A673 (cell line): Measurements from ENCODE around the gene VWA5B1. TPM values are rescaled to one million over a fixed set of nuclear protein-coding genes. Genes with fewer than 3 reads are reported as not detected.
"Not testable (repeated sequence)": the region's sequence is repeated elsewhere in the genome, so short reads cannot be mapped to it uniquely, and the experiment has no call there.

Experiments used
- BruUV-seq: library from RNA; stranded (reverse); fragments of 400-500 nt; replicated peaks from 2 replicates; lab custom pipeline; 2021; lab: Mats Ljungman, UMichigan
- CTCF ChIA-PET: fragments of 300-600 bp; sonication (Branson Sonifier 250); formaldehyde crosslinking; loops from one replicate; lab custom pipeline; 2022; ENCODE audit warnings: antibody characterized with exemption; lab: Charles Lee
- POLR2A ChIA-PET: fragments of 300-600 bp; sonication (Branson Sonifier 250); formaldehyde crosslinking; loops from one replicate; lab custom pipeline; 2022; ENCODE audit warnings: antibody characterized with exemption; ENCODE audit not compliant: low non-redundant PET; lab: Charles Lee
- DNase-seq: peaks from one replicate; pipeline ENCODE4 v3.0.0-alpha.2; 2015; ENCODE audit warnings: low spot score
- H3K27ac ChIP-seq: fragments of 200-600 bp; sonication (generic); 2 replicates; pipeline ENCODE4 v1.5.1; 2016; ENCODE audit warnings: mixed run types, low read depth, mild to moderate bottlenecking, mixed read lengths, antibody characterized with exemption, low read length; ENCODE audit not compliant: poor library complexity, severe bottlenecking
- H3K27me3 ChIP-seq: fragments of 200-600 bp; sonication (generic); replicated peaks from 2 replicates; pipeline ENCODE4 v1.6.1; 2017; ENCODE audit warnings: mixed run types, low read depth, mild to moderate bottlenecking, mixed read lengths, antibody characterized with exemption, low read length; ENCODE audit not compliant: insufficient read depth, poor library complexity
- H3K36me3 ChIP-seq: fragments of 200-600 bp; sonication (generic); 2 replicates; pipeline ENCODE4 v1.6.1; 2016; ENCODE audit warnings: mixed run types, mild to moderate bottlenecking, mixed read lengths, antibody characterized with exemption, low read length; ENCODE audit not compliant: insufficient read depth, poor library complexity, severe bottlenecking
- H3K4me1 ChIP-seq: fragments of 200-600 bp; sonication (generic); 2 replicates; pipeline ENCODE4 v1.6.1; 2017; ENCODE audit warnings: mixed run types, mild to moderate bottlenecking, mixed read lengths, antibody characterized with exemption, low read length; ENCODE audit not compliant: insufficient read depth, poor library complexity, severe bottlenecking
- H3K4me3 ChIP-seq: fragments of 200-600 bp; sonication (generic); 2 replicates; pipeline ENCODE4 v1.5.1; 2016; ENCODE audit warnings: low read depth, mixed run types, mild to moderate bottlenecking, mixed read lengths, low read length; ENCODE audit not compliant: poor library complexity, severe bottlenecking
- H3K9me3 ChIP-seq: fragments of 200-600 bp; sonication (generic); 2 replicates; pipeline ENCODE4 v1.6.1; 2016; ENCODE audit warnings: mixed run types, low read depth, mild to moderate bottlenecking, mixed read lengths, antibody characterized with exemption, low read length; ENCODE audit not compliant: poor library complexity, severe bottlenecking
- CTCF ChIP-seq: fragments of 300-800, 200-600 bp; sonication (generic); conservative IDR thresholded peaks from 2 replicates; pipeline ENCODE4 v1.5.1; 2017; ENCODE audit warnings: low read depth, mild to moderate bottlenecking, antibody characterized with exemption, low read length, moderate library complexity, mixed read lengths
- EZH2 ChIP-seq: fragments of 200-600 bp; sonication (generic); IDR thresholded peaks from 2 replicates; pipeline ENCODE4 v1.6.1; 2017; ENCODE audit warnings: borderline replicate concordance, low read depth, mild to moderate bottlenecking, mixed read lengths, antibody characterized with exemption, low read length; ENCODE audit not compliant: poor library complexity, severe bottlenecking
- intact Hi-C: fragments of 100-400 bp; cut with micrococcal nuclease; formaldehyde crosslinking; loops from one replicate; pipeline ENCODE4 v1.10.0; 2022; ENCODE audit not compliant: unreplicated experiment
- total RNA-seq: library from RNA; stranded (reverse); gene quantifications from 2 replicates; pipeline ENCODE4 v1.2.3, GENCODE V29; 2021

VWA5B1 gene
- total RNA-seq, 1 experiment from 2014 or later: not detected

GRCh38 chr1:20285510-20285909 lies 5.2 kb upstream of the VWA5B1 start:
- no peak for TF ChIP-seq EZH2
- no peak for TF ChIP-seq CTCF
- Histone ChIP-seq H3K4me1 (no peaks in the 10 kb centered on the region), H3K27ac (no peak overlapping the region), H3K27me3 (peaks cover 54% of the 10 kb centered on the region), H3K9me3 (no peaks in the 10 kb centered on the region), H3K4me3 (no peak overlapping the region), H3K36me3 (no peaks in the 10 kb centered on the region)
- intact Hi-C loops: no loop called here
- DNase-seq: no peak
- BruUV-seq: no TSS peak
- ChIA-PET POLR2A (no interaction called here), CTCF (no interaction called here)

DNA sequence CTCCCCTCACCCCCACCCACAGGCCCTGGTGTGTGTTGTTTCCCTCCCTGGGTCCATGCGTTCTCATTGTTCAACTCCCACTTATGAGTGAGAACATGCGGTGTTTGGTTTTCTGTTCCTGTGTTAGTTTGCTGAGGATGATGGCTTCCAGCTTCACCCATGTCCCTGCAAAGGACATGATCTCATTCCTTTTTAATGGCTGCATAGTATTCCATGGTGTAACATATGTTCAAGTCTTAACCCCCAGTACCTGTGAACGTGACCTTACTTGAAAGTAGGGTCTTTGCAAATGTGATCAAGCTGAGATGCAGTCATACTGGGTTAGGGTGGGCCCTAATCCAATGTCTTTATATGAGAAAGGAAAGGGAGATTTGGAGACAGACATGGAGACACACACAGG lies 3.0 kb upstream of the VWA5B1 start:
- H3K9me3 ChIP-seq, DNase-seq, H3K36me3 ChIP-seq, H3K4me3 ChIP-seq, BruUV-seq, CTCF ChIA-PET, H3K4me1 ChIP-seq, intact Hi-C loops, POLR2A ChIA-PET, H3K27ac ChIP-seq: not testable (repeated sequence)
- H3K27me3 ChIP-seq: peaks cover 64% of the 10 kb centered on the region

- POLR2A ChIA-PET: interaction anchor here (0.5 kb wide), 1 partner anchor 10 kb away, joined by 3 read pairs; no protein-coding TSS in a partner anchor
- intact Hi-C loops: no loop called here
- H3K4me3 ChIP-seq: no peak overlapping the region
These were observed 990 bp downstream of the VWA5B1 start for GRCh38 chr1:20291645-20292084.

More at GRCh38 chr1:20291645-20292084, 990 bp downstream of the VWA5B1 start:
- H3K9me3 ChIP-seq: no peaks in the 10 kb centered on the region
- no peaks in the 10 kb centered on the region for H3K4me1 ChIP-seq
- DNase-seq: no peak
- H3K27ac ChIP-seq: no peak overlapping the region
- no TSS peak for BruUV-seq
- no peak for TF ChIP-seq CTCF
- no peak for TF ChIP-seq EZH2
- CTCF ChIA-PET: no interaction called here
- peaks cover 60% of the 10 kb centered on the region for H3K27me3 ChIP-seq
- H3K36me3 ChIP-seq: no peaks in the 10 kb centered on the region
